Muscle of back (tissue), 11 donors: ENCODE measurements around the gene TMA7B. TPM values are rescaled to one million over a fixed set of nuclear protein-coding genes. Genes with fewer than 3 reads are reported as not detected.
"Not testable (repeated sequence)": the region's sequence is repeated elsewhere in the genome, so short reads cannot be mapped to it uniquely, and the experiment has no call there.

Experiments used
- DNase-seq, 3 donors: peaks; one replicate each; pipeline versions ENCODE4 v3.0.0 to v3.0.0-alpha.2; 2013
- polyA plus RNA-seq, 10 donors: library from polyadenylated mRNA; unstranded; fragments of 120-200 nt; gene quantifications; one replicate each; pipeline ENCODE4 v1.2.1, GENCODE V29; 2013; ENCODE audit not compliant: insufficient read length in 10 of 10

TMA7B gene
- polyA plus RNA-seq, 10 donors, result 0.12 to 0.44 (median 0.18) TPM; not detected in 5

DNA sequence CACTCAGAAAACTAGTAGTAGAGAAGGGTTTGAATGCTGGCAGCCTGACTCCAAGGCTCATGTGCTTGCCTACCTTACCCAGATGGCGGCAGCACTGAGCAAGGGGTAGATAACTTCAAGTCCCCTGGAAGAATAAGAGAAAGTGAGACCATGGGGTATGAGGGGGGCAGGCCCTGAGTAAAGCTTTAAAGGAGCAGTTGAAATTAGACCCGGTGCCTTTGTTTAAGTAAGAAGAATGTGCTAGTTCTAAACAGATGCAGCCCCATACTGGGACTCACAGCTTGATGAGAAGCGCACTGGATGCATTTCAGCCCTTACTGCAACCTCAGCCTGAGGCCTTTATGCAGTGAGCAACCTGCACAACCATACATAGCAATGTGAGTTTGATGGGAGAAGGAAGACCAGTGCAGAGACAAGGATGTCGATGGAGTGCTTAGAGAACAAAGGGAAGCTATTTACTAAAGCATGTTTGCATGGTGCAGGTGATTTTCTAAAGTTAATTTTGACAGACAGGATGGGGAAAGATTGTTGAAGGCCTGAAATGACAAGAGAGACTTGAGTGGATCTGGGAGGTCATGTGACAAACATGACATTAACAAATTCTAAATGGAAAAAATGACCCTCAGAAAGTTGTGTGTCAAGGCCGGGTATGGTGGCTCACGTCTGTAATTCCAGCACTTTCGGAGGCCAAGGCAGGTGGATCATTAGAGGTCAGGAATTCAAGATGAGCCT lies 27.1 kb upstream of the TMA7B start:
- no peak for DNase-seq

DNA sequence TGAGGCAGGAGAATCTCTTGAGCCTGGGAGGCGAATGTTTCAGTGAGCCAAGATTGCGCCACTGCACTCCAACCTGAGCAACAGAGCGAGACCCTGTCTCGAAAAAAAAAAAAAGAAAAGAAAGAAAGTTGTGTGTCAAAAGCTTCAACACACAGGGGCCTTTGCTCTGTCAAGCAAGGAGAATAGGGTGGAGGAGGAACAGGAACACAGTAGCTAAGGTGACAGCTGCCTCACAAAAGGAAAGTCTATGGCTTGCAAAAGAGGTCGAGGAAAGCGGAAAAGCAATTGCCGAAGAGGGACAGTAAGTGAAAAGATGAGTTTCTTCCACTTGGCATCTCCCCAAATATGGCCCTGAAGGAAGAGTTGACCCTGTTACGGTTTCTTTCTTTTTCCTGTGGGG lies 26.5 kb upstream of the TMA7B start:
- DNase-seq, result no peak

DNA sequence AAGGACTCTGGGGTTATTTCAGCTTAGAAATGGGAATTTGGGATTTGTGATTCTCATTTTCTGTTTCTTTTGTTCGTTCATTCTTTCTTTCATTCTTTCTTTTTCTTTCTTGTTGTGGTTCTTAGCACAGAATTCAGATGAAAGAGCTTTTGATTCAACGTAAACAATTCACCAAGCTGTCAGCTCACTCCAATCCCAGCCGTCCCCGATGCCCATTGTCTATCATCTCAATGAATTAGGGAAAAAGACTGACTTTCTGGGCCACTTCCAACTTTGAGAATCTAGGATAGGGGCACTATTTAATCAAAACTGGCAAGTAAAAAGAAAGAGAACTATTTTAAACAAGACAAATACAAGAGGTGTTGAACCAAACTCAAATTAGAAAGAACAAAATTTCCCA lies 25.1 kb upstream of the TMA7B start:
- no peak for DNase-seq

DNA sequence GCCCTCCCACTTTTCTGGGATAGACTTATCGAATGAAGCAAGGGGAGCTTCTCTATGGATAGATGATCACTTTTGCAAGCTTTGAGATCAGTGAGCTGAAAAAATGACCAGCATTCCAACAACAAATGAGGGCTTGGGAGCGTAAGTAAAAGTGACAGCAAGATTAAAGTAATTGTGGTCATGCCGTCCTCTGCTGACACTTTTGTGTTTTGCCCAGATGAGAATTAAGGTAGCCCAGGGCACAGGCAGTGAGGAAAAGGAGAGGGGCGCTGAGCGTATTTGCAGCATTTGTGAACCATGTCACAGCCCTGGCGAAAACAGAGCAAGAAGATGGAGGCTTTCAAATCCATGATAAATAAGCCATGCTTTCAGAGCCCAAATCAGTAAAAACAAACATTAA lies 24.6 kb upstream of the TMA7B start:
- no peak for DNase-seq

- no peak for DNase-seq
These were observed 23.6 kb upstream of the TMA7B start for GRCh38 chr22:39936523-39937145.

GRCh38 chr22:39937906-39938305 lies 22.3 kb upstream of the TMA7B start:
- no peak for DNase-seq

DNA sequence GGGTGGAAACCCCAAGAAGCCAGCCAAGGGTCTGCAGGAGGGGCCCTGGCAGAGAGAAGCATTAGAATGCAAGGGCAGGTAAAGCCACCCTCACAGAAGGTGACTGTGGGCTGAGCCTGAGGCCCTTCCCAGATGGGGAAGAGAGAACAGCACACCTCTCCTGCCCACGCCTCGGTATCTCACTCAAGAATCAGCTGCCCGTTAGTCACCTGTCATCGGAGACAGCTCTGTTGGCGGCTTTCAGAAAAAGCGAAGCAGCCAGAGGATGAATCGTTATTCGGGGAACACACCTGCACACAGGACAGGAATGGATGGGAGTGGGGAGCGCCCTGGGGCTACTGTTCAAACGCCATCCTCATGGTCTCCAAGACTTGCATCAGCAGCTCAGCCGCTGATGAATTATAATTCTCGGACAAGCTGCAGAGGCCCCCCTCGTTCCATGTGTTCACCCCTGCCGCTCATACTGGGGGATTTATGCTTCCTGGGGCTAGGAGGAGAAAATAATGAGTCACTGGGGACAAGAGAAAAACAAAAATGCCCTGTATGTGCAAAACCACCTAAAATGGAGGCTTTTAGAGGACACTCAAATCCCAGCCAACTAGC lies 21.6 kb upstream of the TMA7B start:
- DNase-seq, result no peak

DNA sequence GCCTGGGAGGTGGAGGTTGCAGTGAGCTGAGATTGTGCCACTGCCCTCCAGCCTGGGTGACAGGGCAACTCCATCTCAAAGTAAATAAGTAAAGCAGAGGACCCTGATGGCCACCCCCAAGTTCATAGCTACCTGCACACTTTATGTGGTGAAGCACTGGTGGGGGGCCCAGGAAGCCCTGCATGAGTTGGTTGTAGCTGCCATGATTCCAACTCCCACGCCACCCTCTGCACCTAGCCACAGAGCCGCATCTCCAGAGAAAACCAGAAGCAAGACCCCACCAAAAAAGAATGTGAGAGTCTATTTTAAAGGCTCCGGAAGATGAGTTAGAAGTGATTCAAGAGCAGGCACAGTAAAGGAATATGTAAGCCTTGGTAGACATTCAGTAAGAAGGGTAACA lies 20.4 kb upstream of the TMA7B start:
- DNase-seq, result no peak

DNA sequence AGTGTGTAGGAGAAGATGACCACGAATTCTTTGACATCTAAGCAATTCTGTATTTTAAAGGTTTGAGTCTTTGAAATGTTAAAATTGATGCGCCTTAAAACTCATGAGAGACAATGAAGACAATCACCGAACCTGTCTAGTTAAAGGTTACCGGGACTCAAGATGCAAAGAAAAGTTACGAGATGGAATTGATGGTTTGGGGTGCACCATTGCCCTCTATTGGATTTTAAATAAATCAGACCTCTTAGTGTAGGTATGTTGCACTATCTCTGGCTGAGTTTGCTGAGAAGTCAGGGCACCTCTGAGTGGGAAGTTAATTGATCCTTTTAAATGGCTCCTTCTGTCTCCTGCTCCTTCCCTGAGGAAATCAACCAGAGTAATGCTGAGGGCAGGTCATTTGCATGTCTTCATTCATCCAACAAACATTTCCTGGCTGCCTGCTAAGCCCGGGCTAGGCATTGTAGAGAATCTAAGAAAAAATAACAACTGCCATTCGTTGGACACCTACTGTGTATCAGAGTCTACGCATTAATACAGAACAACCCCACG lies 19.4 kb upstream of the TMA7B start:
- no peak for DNase-seq

DNA sequence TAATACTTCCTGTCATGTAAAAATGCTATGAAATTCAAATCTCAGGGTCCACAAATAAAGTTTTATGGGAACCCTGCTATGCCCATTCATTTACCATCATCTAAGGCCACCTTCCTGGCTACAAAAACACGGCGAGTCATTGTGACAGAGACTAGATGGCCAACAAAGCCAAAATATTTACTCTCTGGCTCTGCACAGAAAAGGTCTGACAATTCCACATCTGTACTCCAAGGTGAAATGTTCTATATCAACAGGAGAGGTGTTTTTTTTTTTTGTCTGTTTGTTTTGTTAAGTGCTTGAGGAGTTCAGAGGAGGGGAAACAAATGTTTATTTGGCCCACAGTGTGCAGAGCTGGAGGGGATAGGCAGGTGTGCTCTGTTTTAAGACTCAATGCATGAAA lies 18.6 kb upstream of the TMA7B start:
- no peak for DNase-seq

DNA sequence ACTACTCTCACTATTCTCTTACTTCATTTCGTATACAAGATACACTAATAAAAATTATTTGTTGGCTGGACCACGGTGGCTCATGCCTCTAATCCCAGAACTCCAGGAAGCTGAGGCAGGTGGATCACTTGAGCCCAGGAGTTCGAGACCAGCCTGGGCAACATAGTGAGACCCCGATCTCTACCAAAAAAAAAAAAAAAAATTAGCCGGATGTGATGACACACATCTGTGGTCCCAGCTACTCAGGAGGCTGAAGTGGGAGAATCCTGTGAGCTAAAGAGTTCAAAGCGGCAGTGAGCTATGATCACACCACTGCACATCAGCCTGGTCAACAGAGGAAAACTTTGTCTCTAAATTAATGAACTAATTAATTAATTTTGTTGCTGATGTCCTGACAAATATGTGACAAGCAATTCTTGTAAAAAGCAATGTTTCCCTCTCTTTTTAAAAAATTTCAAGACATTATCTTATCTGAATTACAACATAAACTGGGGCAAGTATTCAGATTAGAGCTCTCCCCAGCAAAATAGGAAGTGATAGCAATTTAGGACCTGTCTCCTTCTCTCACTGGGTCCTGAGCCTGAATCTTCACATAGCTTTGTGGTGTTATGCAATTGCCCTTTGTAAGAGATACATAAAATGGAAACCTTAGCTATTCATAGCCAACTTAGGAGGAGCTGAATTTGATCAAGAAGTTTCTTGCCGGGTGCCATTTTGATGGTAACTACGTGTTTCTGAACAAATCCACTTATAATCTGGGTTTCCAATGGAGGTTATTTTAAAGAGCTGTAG lies 17.6 kb upstream of the TMA7B start:
- no peak for DNase-seq

DNA sequence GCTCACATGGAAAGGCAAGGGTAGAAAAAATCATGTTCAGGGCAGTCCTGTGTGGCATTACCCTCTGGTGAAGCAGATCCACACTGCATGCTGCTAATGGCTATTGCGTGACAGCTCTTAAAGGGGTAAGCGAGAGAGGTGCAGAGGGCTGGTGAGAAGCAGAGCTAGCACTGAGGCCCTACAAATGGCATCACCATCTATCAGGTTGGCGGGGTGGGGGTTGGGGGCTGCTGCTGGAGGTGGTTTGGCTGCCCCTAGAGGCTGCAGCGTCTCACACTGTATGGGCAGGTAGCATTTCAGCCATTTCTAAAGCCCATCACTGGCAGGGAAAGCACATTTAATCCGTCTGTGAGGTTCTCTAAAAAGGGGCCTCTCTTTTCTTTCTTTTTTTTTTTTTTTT lies 16.9 kb upstream of the TMA7B start:
- no peak for DNase-seq

DNA sequence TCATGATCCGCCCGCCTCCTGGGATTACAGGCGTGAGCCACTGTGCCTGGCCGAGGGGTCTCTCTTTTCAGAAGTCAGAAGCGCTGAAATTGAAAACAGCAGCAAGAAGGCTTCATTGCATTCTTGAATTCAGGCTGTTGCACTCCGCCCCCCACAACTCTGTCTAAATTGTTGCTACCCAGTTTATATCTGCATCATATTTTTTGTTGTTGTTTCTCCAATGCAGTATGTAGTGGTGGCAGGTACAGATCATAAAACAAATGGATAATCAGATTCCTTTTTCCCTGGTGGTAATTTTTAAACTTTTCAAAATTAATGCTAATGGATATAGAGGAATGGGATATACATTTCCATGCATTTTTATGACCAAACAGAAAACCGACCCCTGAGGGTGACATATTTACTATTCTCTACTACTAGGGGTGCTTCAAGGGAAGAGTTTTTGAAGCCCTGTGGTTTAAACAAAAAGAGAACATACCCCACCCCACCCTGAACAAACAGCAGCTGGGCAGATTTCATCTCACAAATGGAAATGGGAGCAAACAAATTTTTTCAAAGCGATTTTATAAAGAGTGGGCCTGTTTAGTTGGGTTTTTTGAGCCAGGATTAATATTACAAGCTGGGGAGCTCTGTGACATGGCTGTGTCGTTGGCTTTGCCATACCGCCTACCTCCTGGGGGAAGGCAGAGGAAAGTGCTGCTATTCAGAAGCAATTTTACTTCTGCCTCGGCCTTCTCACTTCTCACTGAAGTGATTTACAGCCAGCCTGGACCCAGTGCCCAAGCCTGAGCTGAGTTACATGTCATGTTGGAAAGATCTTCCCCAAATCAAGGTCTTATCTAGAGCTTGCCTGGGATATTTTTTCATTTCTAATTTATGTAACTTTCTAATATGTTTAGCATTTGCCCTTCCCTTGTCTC lies 16.0 kb upstream of the TMA7B start:
- no peak for DNase-seq

- DNase-seq, result no peak
These were observed 14.1 kb upstream of the TMA7B start for GRCh38 chr22:39946126-39946502.

GRCh38 chr22:39946503-39947219 lies 13.5 kb upstream of the TMA7B start:
- DNase-seq, result no peak

GRCh38 chr22:39947220-39948216 lies 12.7 kb upstream of the TMA7B start:
- no peak for DNase-seq

DNA sequence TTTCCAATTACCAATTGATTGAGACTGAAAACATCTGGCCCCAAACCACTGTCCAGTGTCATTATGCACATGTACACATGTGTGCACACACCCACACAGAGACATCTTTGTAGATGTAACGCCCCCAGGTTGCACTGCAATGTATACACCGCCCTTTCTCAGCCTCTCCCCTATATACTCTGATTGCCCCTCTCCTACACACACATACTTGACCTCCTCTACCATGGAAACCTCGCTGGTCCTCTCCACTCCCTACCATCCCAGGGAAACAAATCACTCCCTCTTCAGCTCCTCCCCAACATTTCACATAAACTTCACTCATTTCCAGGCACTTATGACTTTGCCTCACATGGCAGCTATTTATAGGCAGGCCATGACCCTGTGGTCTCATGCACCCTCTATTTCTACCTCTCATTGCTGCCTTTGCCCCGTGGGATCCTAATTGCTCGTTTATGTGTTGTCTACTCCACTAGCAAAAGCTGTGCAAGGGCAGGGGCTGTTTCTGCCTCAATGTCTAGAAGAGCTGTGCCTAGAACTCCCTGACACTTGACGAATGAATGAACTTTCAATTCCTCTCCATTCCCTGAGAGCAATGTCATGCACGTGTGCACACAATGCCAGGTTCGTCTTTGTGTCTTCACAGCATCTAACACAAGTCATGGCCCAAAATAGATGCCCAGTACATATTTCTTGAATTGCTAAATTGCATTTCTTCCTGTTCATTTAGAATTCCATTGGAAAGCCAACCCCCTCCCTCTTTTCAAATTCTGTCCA lies 10.0 kb upstream of the TMA7B start:
- no peak for DNase-seq

DNA sequence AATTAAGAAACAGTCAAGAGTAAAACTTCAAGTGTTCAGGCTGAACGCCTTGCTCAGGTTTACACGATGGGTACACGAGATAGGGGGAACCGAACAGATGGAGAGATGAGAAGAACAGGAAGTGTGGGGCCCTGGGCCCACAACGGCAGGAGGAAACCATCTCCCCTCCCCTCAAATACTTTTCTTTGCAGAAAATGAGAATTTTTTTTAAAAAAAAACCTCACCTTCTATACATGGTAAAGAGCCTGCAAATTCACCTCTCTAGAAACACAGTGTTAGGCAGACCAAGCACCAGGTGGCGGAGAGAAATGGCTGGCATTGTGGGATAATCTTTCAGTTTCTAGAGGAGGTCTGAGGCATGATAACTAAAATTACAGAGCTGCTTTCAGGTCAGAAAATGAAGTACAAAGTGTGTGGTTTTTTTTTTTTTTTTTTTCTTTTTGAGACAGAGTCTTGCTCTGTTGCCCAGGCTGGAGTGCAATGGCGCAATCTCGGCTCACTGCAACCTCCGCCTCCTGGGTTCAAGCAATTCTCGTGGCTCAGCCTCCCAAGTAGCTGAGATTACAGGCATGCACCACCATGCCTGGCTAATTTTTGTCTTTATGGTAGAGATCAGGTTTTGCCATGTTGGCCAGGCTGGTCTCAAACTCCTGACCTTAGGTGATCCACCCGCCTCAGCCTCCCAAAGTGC lies 8.4 kb upstream of the TMA7B start:
- not testable (repeated sequence) for DNase-seq
